Measurements from ENCODE around the gene IRF3. TPM values are rescaled to one million over a fixed set of nuclear protein-coding genes. Genes with fewer than 3 reads are reported as not detected.

IRF3 gene
- total and polyA plus RNA-seq, 2 of the 4 experiments (the other 2 are of a cell fraction), result 39.6 to 65.2 TPM

- Histone ChIP-seq H3K9me3 (ENCODE audit: control insufficient read depth, insufficient read depth, low read length) (no peaks in the 10 kb centered on the region), H3K4me3 (ENCODE audit: insufficient read depth, low read depth, low read length) (no peak overlapping the region), H2AK9ac (replicated peaks; ENCODE audit: low read depth, low read length, poor library complexity) (peak overlapping the region; percentile 93), H3K14ac (replicated peaks; ENCODE audit: low read depth, low read length) (peak overlapping the region; percentile 67), H3K18ac (ENCODE audit: low read depth, low read length) (peak overlapping the region; percentile 6; the same call in 1 of the 2 replicates), H3K9ac (ENCODE audit: low read depth, low read length) (no peak overlapping the region), H3K4me2 (ENCODE audit: low read depth, low read length) (no peak overlapping the region), H3K56ac (ENCODE audit: extremely low read depth, insufficient read depth, low read length) (no peak overlapping the region), H4K5ac (ENCODE audit: low read depth, low read length) (peak overlapping the region; percentile 26; the same call in 1 of the 2 replicates), H2BK20ac (ENCODE audit: low read depth, low read length) (peak overlapping the region; percentile 36; the same call in 1 of the 2 replicates), H2BK120ac (ENCODE audit: low read depth, low read length) (peak overlapping the region; percentile 77), H3K27me3 (ENCODE audit: control insufficient read depth, insufficient read depth, low read length) (no peaks in the 10 kb centered on the region), H3K23ac (ENCODE audit: low read depth, low read length) (peak overlapping the region; percentile 8; the same call in 1 of the 2 replicates), H4K91ac (ENCODE audit: insufficient read depth, low read depth, low read length) (peak overlapping the region; percentile 77), H2BK5ac (ENCODE audit: low read depth, low read length, poor library complexity, severe bottlenecking) (peak overlapping the region; percentile 80), H3K9me1 (ENCODE audit: insufficient read depth, low read length) (peaks cover 12% of the 10 kb centered on the region; the same call in 1 of the 2 replicates), H2AFZ (replicated peaks; ENCODE audit: low read length, poor library complexity) (peak overlapping the region; percentile 83), H3K4me1 (ENCODE audit: control insufficient read depth, insufficient read depth, low read length) (peaks cover 2% of the 10 kb centered on the region; the same call in 1 of the 2 replicates), H2AK5ac (ENCODE audit: low read depth, low read length) (peak overlapping the region; percentile 89; the same call in 1 of the 2 replicates), H2BK15ac (ENCODE audit: low read depth, low read length) (no peak overlapping the region; the same call in 2 of the 3 replicates), H3K27ac (ENCODE audit: insufficient read depth, low read length) (no peak overlapping the region; the same call in 1 of the 2 replicates), H3K4ac (ENCODE audit: low read depth, low read length) (peak overlapping the region; percentile 75), H3K79me1 (ENCODE audit: low read depth in 1 of 2, low read length in 2 of 2) (no peaks in the 10 kb centered on the region; a peak in 1 of 4 replicates), H4K8ac (ENCODE audit: low read depth in 2 of 2, low read length in 2 of 2) (peak overlapping the region in 1 of 2 experiments; percentile 78; a peak in 2 of 4 replicates), H4K20me1 (ENCODE audit: insufficient read depth, low read length) (no peaks in the 10 kb centered on the region), H3K36me3 (ENCODE audit: control insufficient read depth, insufficient read depth, low read length) (peaks cover 37% of the 10 kb centered on the region)
- WGBS, 2 experiments (ENCODE audit: extremely low coverage in 2 of 2, insufficient read length in 1 of 2), result 100% methylated on average over 2 of the region's 20 CpGs; no CpG with 5 or more reads in 1 of the 2 experiments
- ATAC-seq (ENCODE audit: low read depth), result peak; percentile 67
- dilution Hi-C loops (cut with HindIII; ENCODE audit: low sequenced_read_pairs, unreplicated experiment), result no loop called here
- DNase-seq, result peak; percentile 84
- in situ Hi-C loops (cut with MboI; ENCODE audit: low sequenced_read_pairs), result no loop called here
- ChIA-PET POLR2A (ENCODE audit: unreplicated experiment) (no interaction called here), CTCF (no interaction called here)
- intact Hi-C loops (cut with micrococcal nuclease), result loop anchor here (10.0 kb wide), 1 partner anchor 104 kb away; the partner anchor contains the start of genes FUZ and MED25
- BruUV-seq (replicated peaks), result no TSS peak
- peak; percentile 72 for TF ChIP-seq BHLHE40 (IDR thresholded peaks at IDR 0.05; ENCODE audit: low read depth, low read length)
- no peak for TF ChIP-seq MXI1 (IDR thresholded peaks at IDR 0.05; ENCODE audit: borderline replicate concordance, low read depth, low read length)
- no peak for TF ChIP-seq USF2 (IDR thresholded peaks at IDR 0.05; ENCODE audit: low read depth, low read length)
- TF ChIP-seq FOS (IDR thresholded peaks at IDR 0.05; ENCODE audit: low read depth, low read length), result peak; percentile 73
- TF ChIP-seq RAD21 (IDR thresholded peaks at IDR 0.05; ENCODE audit: low read length), result no peak
- no peak for TF ChIP-seq RFX5 (IDR thresholded peaks at IDR 0.05; ENCODE audit: low read depth, low read length)
- no peak for TF ChIP-seq CTCF (conservative IDR thresholded peaks at IDR 0.05; ENCODE audit: low read depth, low read length)
Measured at GRCh38 chr19:49710372-49710951, 44.8 kb upstream of the IRF3 start.

Data from IMR-90 (cell line).